Neural progenitor cell (in vitro differentiated cells): ENCODE data around the gene COL23A1.

ENCODE experiments used
- CTCF ChIP-seq: fragments of 200-600 bp; sonication (generic); IDR thresholded peaks from 2 replicates; pipeline ENCODE4 v1.5.1; 2017; ENCODE audit warnings: antibody characterized with exemption, mild to moderate bottlenecking
- EZH2 ChIP-seq: fragments of 200-600 bp; sonication (generic); IDR thresholded peaks from 2 replicates; pipeline ENCODE4 v1.6.1; 2017; ENCODE audit warnings: antibody characterized with exemption, mild to moderate bottlenecking, moderate library complexity
- EZH2phosphoT487 ChIP-seq: fragments of 200-600 bp; sonication (generic); IDR thresholded peaks from 2 replicates; pipeline ENCODE4 v1.6.1; 2017; ENCODE audit warnings: antibody characterized with exemption

DNA sequence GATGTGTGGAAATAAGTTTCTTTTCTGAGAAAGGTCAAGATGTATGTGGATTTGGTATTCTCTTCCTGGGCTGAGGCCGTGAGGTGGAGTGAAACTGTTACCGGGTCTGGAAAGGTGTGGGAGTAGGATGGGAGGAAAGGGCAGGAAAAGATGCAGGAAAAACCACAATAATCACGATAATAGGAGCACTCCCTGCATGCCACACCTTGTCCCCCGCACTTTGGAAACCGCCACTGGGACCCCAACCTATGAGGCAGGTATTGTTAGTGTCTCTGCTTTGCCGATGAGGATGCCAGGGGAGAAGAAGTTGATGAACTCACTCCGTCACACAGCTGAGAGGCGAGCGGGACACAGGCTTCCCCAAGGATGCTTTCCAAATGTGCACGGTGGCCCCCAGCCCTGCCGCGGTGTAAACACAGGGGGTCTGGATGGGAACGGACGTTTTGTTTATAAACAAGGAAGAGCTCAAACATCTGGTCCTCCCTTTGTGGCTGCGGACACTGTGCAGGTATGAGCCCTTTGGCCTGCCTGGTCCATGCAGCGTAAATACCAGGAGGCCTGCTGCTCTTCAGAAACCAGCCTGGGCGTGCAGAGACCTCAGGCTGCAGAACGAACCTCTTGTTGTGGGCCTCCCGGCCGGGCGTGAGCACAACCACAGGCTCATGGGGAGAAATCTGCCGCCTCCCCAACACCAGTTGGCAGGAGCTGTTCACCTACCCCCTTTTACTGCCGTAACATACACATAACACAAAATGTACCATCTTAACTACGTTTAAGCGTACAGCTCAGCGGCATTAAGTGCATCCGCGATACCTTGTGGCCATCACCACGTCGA, 126.7 kb downstream of the COL23A1 start:
- TF ChIP-seq CTCF: no peak
- TF ChIP-seq EZH2phosphoT487: no peak
- no peak for TF ChIP-seq EZH2
